ENCODE measurements around the gene ZW10.

Gene ZW10

GRCh38 chr11:113697111-113697510 lies 76.4 kb downstream of the ZW10 start:
- no peak for DNase-seq

- DNase-seq, result no peak
Measured at GRCh38 chr11:113695207-113695606, 78.3 kb downstream of the ZW10 start.

DNA sequence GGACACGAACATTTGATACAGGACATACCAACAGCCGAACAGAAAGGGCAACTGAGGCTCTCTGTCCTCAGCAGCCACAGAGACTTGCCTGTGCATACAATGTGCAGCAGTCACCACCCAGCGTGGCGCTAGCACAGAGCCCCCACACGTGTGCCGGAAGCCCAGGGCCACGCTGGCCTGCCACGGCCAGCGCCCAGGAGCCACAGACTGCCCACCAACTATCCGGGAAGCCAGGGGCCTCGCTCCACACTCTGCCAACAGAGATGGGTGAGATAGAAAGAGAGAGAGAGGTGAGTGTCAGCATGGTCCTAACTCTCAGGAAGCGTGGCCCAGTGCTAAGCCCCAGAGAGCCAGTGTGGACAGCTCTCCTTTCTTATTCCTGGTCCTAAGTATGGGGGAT lies 79.1 kb downstream of the ZW10 start:
- no peak for DNase-seq

- no peak for DNase-seq
Measured at GRCh38 chr11:113693030-113693429, 80.5 kb downstream of the ZW10 start.

DNA sequence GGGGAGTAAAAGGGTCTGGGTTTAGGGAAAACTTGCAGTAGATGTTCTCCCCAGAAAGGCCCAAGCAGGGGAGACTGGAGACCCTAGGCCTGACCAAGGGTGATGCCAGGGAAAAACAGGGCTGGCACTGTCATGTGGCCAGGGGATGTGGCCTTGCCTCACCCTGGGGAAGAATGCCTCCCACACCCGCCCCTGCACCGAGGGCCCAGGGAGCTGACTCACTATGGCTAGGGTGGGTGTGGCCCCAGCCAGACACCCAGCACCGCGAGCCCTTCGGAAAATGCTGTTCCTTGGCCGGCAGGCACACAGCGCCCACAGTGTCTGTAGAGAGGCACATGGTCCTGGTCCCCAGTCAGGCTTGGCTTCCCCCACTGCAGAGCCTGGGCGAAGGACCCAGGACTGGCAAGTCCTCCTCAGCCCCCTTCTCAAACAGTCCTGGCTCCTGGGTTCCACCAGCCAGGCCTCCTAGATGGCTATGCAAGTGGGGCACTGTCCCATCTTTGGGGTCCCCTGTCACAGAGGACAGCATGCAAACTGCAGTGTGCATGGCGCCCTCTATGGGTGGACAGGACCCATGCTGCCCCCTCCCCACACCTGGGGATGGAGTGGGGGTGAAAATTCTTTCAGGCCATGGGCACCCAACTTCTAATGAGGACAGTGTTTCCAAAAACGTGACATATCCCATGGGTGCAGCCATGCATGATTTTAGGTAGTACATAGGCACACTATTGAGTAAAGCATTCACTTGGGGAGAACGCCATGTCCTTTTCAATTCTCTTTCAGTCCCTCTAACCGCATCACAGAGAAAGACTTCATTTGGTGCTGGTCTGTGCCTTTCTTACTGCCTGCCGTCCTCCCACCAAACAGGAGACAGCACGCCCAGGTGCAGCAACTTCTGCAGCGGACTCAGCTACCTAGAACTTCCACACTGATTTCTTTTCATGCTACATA lies 82.6 kb downstream of the ZW10 start:
- DNase-seq, result no peak

DNA sequence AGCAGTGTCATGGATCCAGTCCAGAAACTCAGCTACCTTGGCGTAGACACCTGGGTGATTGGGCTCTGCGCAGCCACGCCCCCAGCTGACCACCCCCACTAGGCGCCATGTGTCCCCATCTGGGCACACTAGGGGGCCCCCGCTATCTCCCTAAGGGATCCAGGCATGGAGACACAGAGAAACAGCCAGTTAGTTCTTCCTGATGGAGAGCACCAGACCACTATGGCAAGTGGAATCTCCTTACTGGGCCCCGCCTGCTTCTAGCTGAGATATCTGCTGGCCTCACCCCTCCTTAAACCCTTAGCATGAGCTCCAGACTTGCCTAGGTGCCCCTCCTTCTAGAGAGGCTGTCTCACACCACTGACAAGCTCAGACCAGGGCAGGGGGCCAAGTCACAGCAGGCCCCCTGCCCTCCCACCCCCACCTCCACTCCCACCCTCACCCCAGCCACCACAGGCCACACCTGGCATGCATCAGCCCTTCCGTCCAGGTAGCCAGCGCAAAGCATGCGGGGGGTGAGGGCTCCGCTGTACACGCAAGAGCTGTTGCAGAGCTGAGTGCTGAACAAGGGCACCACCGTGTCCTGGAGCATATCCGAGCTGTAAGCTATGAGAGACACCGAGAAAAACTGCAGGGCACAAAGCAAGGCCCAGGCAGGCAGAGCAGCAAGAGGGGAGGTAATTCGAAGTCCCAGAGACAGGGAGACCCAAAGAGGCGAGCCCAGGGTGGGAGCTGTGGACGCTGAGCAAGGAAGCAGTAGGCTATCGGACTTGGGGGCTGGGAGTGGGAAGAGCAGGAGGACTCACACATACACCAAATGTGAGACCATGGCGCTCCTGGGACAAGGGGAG lies 83.5 kb downstream of the ZW10 start:
- no peak for DNase-seq

DNA sequence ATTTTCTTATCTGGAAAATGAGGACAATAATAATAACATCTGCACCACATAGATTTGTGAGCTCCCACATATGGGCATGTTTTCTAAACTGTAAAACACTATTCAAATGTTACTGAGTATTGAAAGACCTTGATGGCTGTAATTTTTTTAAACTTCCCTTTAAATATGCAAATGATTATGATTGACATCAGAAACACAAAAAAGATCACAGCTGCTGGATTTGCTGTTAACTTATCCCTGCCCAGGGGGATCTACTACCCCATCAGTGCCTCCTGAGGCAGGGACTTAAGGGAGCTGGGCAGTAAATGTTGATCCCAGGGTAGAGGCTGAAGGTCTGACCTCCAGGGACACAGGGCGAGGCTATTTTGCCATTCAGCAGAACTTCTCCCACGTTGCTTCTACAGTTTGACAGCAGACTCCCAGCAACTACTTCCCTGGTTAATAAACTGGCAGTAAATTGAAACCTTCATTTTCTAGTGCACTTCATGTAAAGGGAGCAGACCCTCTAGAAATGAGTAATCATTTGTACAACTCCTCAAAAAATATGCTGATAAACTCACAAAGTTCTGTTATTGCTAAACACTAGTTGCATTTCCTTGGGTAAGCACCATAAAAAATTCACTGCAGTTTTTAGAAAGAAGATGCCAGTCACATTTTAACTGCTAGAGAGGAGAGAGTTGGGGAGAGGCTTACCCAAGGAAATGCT lies 87.7 kb downstream of the ZW10 start:
- no peak for DNase-seq

- no peak for DNase-seq
Measured at GRCh38 chr11:113684496-113684895, 89.0 kb downstream of the ZW10 start.

GRCh38 chr11:113683481-113684046 lies 89.9 kb downstream of the ZW10 start:
- no peak for DNase-seq
